GM21447 (cell line): Measurements from ENCODE around the gene GDF15.

Experiments used
- ATAC-seq: cut with Tn5 transposase; IDR thresholded peaks from one replicate; pipeline ENCODE4 v1.9.1; 2021; ENCODE audit not compliant: unreplicated experiment

Gene GDF15

GRCh38 chr19:18428787-18429674 is 43.1 kb downstream of the GDF15 start:
- ATAC-seq, result peak; percentile 52

- ATAC-seq, result no peak
These were observed 43.9 kb downstream of the GDF15 start for GRCh38 chr19:18429717-18430416.

GRCh38 chr19:18430417-18431144 is 44.6 kb downstream of the GDF15 start:
- ATAC-seq, result no peak

GRCh38 chr19:18431351-18432197 is 45.6 kb downstream of the GDF15 start:
- ATAC-seq, result no peak

GRCh38 chr19:18432275-18433014 is 46.5 kb downstream of the GDF15 start:
- no peak for ATAC-seq

GRCh38 chr19:18433015-18433691 is 47.2 kb downstream of the GDF15 start:
- ATAC-seq, result no peak

- ATAC-seq, result no peak
These were observed 47.9 kb downstream of the GDF15 start for GRCh38 chr19:18433735-18434398.

- ATAC-seq, result no peak
These were observed 48.6 kb downstream of the GDF15 start for GRCh38 chr19:18434411-18435175.

GRCh38 chr19:18435178-18435841 is 49.4 kb downstream of the GDF15 start:
- no peak for ATAC-seq

- no peak for ATAC-seq
These were observed 50.1 kb downstream of the GDF15 start for GRCh38 chr19:18435842-18436670.

GRCh38 chr19:18436671-18437490 is 50.9 kb downstream of the GDF15 start:
- peak; percentile 64 for ATAC-seq

GRCh38 chr19:18437491-18438330 is 51.8 kb downstream of the GDF15 start, which contains the start of gene ISYNA1:
Gene ISYNA1 (minus strand): TSS chr19:18438133. CDS start chr19:18437979, 154 bp downstream.
- ATAC-seq, result no peak

GRCh38 chr19:18438331-18439024 is 52.5 kb downstream of the GDF15 start:
- ATAC-seq, result no peak
